Smooth muscle cell of the brain vasculature (primary cell): Measurements from ENCODE around the gene FANCI.
"Not testable (repeated sequence)": the region's sequence is repeated elsewhere in the genome, so short reads cannot be mapped to it uniquely, and the experiment has no call there.

ENCODE experiments used
- DNase-seq: peaks from one replicate; pipeline ENCODE4 v3.0.0-alpha.2; 2012; ENCODE audit warnings: low read depth, low spot score

The FANCI gene

DNA sequence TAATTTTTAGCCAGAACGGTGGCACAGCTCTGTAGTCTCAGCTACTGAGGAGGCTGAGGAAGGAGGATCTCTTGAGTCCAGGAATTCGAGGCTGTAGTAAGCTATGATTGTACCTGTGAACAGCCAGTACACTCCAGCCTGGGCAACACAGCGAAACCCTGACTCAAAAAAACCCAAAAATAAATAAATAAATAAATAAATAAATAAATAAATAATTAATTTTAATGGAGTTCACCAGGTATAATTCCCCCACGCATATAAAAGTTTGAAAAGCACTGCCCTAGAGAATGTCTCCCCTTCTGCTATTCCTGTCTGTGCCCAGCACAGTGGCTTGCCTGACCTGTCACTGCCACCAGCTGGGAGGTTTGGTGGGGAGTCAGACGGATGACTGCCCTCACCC is 18.2 kb upstream of the FANCI start:
- DNase-seq = no peak

DNA sequence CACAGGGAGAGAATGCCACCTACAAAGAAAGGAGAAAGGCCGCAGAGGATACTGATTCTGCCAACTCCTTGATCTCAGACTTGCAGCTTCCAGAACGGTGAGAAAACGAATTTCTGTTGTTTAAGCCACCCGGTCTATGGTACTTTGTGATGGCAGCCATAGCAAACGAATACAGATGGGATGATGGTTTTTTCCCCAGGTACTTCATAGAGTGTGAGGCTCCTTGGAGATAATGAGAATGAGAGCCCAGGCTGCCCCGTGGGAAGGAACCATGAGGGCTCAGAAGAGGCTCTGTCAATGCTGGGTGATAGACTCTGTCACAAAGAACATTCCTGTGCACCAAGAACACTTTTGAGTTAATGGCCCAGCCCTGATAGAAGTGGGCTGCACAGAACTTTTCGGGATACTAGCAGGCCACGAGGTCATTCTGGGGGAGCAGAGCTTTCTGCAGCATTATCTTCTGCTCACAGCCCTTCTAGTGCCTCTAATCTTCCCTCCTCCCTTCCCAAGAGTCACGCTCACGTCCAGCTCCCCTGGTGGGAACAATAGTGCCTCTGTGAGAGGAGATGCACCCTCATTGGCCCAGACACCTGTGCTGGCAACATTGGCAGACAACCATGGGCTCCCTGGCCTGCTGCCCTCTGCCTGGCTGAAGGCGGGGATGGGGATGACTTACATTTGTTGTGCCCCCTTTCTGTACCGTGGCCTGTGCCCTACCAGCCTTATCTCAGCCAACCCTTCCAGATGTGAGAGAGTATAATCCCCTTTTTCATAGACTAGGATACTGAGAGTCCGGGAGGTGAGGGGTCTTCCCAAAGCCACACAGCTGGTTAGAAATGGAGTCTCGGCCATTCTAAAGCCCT is 17.2 kb upstream of the FANCI start:
- DNase-seq = no peak

DNA sequence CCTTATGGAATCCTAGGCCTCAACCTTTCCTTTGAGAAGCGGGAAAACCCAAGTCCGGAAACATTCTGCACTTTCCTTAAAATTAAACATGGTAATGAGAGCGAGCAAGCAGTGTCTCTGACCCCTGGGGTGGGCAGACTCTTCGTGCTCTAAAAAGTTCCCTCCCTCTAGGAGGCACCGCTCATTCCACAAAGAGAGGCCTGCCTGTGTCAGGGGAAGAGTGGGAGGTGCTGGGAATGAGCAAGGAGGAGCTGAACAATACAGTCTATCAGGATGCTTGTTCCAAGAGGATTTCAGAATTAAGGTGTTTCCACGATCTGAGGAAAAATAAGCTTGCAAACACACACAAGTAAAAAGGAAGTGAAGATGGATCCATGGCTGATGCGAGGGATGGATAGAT is 16.4 kb upstream of the FANCI start:
- DNase-seq = no peak

DNA sequence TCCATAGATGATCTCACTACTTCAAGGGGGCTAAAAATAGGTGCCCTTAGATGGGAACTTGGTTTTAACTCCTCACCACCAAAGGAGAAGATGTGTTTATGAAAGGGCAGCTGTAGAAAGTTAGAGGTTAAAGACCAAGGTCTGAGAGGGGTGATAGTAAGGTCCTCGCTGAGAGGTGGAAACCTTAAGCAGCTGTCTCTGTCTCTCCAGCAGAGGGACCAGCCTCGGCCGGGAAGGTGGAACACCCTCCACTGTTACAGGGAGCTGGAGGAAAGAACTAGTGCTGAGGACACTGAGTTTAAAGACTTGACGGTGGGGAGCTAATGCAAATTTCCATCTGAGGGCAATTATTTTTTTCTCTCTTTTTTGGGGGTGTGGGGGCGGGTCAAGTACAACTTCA is 13.5 kb upstream of the FANCI start:
- DNase-seq = no peak

DNA sequence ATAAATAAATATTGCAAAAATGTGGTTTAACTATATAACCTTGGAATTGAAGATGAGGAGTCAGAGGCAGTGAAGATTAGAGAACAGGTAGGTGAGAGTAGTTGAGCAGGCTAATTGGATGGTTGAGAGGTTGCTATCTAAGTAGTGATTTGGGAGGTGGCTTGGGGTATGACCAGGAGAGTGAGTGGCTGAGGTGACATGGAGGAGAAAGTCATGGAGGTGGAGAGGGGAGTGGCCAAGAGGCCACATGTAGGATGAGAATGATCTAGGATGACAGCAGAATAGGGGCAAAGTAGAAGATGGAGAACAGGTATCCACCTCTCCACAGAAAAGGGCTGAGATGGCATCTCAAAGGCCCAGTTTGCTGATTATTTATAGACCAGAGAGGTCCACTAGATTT is 11.9 kb upstream of the FANCI start:
- DNase-seq = no peak

DNA sequence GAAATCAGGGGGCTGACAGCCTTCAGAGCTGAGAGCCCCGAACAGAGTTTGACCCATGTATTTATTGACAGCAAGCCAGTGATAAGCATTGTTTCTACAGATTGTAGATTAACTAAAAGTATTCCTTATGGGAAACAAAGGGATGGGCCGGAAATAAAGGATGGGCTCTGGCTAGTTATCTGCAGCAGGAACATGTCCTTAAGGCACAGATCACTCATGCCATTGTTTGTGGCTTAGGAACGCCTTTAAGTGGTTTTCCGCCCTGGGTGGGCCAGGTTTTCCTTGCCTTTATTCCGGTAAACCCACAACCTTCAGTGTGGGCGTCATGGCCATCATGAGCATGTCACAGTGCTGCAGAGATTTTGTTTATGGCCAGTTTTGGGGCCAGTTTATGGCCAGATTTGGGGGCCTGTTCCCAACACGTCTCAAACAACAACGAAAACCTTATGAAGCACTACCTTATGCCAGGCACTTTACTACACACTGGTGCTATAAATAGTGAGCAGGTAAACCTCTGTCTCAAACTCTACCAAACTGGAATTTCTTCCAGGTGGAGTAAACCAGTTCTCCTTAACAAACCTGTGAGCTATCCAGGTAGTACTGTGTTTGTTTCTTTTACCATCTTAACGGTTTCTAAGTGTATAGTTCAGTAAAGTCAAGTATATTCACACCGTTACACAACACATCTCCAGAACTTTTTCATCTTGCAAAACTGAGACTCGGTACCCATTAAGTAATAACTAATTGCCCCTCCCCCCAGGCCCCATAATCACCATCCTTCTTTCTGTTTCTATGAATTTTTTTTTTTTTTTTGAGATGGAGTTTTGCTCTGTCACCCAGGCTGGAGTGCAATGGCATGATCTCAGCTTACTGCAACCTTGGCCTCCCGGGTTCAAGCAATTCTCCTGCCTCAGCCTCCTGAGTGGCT is 3.6 kb upstream of the FANCI start:
- DNase-seq = not testable (repeated sequence)

DNA sequence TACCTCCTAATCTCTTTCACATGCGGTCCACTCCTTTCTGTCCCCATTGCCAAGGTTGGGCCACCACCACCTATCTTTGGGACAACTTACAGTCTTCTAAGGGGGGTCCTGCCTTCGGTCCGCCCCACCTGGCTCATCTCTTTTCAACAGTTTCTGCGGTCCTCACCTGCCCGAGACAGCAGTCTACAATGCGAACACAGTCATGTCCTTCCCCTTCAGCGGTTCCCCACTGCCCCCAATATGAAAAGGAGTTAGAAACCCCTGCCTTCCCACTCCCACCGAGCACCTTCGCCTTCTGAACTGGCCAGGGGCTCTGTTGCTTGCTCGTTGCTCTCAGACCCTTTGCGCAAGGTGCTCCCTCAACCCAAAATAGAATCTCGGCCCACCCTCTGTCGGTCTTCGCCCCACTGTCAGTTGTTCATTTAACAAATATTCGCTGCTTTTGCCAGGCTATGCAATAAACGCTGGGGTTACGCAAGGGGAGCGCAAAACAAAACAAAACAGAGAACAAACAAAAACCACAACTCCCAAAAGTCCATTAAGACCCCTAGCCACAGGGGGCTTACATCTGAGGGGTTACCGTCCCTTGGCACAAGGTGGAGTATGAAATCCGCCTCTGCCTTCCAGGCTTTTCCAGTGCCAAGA is 611 bp upstream of the FANCI start:
- DNase-seq = no peak

DNA sequence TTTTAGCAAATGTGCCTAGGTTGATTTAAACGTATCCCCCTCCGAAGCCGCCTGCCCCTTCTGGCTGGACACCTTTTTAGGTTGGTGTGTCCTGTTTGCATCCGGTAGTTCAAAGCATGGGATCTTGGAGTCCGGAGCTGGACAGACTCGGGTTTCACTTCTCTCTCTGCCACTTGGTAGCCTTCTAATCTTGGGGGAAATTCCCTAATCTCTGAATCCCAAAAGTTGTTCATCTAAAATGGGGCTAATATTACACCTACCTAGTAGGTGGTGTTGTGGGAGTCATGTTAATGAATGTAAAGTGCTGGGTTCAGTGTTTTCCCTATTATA is 760 bp downstream of the FANCI start:
- DNase-seq = no peak

DNA sequence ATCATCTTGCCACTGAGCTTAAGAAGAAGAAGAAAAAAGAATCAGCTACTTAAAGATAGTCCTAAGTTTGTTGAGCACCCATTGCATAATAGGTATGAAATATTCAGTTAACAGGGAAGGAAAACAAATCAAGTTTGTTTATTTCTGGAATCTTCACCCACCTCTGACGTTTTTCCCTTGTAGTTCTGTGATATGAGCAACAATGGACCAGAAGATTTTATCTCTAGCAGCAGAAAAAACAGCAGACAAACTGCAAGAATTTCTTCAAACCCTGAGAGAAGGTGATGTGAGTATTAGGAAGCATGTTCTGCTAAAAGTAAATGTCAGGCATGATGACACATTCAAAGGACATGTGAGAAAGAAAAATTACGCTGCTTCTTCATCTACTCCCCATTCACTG is 3.7 kb downstream of the FANCI start:
- no peak for DNase-seq

DNA sequence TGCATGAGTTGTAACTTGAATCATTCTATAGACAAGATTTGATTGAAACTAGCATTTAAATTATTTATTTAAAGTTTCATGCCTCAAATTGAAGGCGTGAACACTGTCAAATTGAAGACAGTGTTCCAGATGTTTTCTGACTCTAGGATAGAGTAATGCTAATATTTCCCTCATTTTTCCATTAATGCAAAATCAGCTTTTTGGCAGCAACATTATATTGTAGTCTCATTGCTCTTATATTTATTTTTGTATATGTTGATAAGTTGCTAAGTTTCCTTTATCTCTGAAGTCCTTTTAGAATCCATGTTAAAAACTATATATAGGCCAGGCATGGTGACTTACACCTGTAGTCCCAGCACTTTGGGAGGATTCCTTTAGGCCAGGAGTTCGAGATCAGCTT is 4.8 kb downstream of the FANCI start:
- DNase-seq = no peak

DNA sequence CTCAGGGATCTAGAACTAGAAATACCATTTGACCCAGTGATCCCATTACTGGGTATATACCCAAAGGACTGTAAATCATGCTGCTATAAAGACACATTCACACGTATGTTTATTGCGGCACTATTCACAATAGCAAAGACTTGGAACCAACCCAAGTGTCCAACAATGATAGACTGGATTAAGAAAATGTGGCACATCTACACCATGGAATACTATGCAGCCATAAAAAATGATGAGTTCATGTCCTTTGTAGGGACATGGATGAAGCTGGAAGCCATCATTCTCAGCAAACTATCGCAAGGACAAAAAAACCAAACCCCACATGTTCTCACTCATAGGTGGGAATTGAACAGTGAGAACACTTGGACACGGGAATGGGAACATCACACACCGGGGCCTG is 6.4 kb downstream of the FANCI start:
- DNase-seq = not testable (repeated sequence)

DNA sequence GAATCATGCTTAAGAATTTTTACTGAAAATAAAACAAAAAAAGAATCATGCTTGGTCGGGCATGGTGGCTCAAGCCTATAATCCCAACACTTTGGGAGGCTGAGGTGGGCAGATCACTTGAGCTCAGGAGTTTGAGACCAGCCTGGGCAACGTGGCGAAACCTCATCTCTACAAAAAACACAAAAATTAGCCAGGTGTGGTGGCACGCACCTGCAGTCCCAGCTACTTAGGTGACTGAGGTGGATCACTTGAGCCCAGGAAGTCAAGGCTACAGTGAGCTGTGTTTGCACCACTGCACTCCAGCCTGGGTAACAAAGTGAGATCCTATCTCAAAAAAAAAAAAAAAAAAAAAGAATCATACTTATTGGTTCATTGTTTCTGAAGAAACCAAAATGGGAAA is 33.5 kb downstream of the FANCI start:
- not testable (repeated sequence) for DNase-seq

DNA sequence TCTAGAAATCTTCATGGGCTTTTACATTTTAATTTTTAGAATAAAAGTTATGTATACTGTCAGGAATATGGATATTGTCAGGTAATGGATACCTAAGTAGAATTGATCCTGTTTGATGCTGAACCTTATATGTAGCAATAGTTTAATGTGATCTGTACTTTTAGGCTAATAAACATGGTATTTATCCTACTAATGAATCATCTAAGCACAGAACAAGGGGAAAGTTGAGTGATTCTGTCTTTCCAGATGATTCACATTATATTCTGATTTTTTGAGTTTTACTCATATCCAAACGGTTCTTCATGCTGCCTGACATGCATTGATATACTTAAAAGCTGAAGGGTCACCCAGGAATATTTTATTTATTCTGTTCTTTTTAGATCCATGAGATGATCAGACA is 34.5 kb downstream of the FANCI start:
- DNase-seq = no peak

DNA sequence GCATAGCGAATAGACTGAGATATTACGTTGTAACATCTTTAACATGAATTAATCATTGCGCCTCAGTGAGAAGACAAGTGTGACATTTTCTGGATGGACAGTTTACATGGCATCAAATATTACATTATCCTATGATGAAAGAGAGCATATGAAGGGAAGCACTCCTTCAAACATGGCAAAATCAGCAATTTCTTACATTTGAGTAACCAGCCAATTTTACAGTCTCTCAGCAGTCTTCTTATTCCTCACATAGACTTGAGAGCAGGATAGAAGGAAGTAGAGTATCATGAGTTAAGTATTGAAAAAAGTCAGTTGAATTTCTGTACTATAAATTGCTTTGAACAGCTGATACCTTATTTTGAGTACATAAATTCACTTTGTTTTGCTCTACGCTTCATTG is 38.9 kb downstream of the FANCI start:
- DNase-seq = no peak

DNA sequence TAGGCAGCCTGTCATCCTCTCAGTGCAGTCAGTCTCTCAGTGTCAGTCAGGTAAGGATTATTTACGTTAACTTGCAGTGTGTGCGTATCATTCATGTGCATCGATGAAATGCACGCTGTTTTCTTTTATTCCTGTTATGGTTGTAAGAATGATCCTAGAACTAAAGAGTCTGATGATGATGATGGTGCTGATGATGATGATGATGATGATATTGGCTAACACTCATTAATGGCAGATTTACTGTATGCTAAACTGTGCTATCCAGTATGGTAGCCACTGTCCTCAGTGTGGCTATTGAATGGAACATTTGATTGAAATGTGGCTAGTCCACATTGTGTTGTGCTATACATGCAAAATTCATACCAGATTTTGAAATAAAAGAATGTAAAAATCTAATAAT is 39.4 kb downstream of the FANCI start:
- no peak for DNase-seq

DNA sequence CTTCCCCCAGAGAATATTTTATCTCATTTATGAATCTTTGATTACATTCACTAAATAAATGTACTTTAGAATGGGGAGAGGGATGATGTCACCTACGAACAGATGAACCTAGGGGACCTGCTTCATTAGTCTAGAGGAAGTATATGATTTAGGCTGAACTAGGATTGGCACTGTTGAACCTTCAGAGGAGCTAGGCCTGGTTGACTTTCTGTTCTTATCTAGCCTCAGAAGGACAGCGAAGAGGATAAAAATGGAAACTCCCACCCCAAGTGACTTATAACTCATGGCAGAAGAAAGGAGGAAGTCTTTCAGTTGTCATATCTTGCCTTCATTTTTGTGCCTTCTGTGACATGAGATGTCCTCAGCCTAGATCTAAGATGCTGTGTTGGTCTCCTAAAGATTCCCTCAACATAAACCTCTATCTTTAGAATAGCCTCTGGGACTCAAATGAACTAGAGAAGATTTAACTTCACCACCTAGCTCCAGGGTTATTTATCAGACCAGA is 48.2 kb downstream of the FANCI start:
- no peak for DNase-seq

DNA sequence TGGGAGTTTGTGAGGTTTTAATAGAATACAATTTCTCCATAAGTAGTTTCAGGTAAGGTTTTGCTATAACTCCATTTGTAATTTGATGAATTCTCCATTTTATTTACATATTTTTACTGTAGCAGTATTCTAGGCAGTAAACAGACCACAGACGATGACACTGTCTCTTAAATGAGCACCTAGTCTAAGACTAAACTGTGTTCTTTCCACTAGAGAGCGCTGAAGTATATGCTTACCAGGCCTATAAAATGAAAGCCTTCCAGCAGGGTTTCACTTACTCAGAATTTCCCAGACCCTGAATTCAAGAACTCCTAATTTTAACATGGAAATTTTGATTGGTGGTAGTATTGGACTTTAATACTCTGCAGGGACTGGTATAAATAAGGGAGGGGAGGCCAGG is 49.2 kb downstream of the FANCI start:
- DNase-seq = no peak

DNA sequence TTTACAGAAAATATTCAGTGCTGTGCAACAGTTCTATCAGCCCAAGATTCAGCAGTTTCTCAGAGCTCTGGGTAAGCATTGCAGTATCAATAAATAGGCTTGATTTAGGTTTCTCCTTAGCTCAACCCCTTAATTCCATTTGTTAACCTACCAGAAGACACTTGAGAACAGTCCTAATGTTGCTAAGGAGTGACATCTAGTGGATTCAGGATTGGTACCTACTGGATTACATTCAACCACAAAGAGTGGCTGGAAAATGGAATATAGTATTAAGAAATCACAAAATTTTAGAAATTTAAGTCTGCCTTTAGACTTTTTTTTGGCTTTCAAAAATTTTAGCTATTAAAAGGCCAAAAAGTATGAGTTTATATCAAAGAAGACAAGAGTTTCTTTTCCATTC is 56.1 kb downstream of the FANCI start:
- no peak for DNase-seq

DNA sequence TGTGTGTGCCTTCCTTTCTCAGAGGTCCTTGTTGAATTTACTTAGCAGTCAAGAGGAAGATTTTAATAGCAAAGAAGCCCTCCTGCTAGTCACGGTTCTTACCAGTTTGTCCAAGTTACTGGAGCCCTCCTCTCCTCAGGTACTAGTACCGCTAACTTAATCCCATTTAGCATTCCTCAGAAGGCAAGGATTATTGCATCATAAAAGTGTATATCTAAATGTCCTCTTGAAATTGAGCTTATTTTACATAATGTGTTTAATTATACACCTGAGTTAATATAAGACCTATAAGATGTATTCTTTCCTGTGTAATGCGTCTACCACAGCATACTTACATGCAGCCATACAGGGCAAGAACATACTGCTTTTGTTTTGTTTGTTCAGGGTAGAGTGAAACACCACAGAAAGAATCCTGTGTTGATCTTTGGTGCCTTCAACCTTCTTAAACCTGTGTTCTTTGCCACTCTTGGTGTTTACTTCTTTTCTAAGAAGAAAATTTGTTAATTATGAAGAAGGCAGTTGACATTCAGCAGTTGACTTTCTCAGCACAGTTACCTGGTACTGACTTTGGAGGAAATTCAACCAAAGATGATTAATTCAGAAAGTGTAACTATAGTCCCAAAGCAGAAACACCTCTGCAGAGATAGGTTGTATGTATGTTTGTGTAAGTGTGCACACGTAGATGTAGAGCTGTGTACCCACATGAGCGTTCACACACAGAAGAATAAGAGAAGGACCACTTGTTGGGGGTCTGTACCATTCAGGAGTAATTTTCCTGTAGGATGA is 57.7 kb downstream of the FANCI start:
- no peak for DNase-seq

DNA sequence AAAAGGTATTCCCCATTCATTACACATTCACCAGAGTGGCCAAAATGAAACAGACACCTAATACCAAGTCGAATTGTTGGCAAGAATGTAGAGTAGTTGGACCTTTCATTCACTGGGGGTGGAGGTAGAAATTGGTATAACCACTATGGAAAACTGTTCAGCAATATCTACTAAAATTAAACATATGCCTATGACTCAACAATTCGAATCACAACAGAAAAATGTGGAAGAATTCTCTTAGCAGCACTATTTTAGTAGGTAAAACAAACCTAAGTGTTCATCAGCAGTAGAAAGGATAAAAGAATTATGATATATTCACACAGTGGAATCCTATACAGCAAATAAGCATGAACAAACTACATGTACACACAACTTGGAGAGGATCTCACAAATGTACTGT is 60.2 kb downstream of the FANCI start:
- DNase-seq = no peak

DNA sequence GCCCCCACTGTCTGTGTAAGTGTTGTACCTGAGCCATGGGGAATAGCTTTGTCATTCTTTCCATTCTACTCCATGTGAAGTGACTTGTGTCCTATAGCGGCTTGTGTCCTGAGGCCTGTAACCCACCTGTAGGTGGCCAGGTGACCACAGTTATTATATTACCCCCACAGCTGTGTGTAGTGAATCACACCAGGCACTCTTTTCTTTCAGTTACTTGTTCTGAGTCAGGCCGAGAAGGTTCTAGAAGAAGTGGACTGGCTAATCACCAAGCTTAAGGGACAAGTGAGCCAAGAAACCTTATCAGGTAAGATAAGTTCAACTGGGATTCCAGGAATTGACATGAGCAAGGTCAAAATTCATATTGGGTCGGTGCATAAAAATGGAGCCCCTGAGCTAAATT is 61.6 kb downstream of the FANCI start:
- DNase-seq = no peak
